Measurements from ENCODE around the gene HERC2.

Gene HERC2

GRCh38 chr15:28273468-28273867, 48.5 kb downstream of the HERC2 start:
- in situ Hi-C loops (cut with HindIII; ENCODE audit: low sequenced_read_pairs) = no loop called here
- DNase-seq (ENCODE audit: low read depth) = no peak
- H3K4me3 ChIP-seq (ENCODE audit: low read depth, low read length) = no peak overlapping the region
- peak; percentile 58 for TF ChIP-seq CTCF (IDR thresholded peaks at IDR 0.05; ENCODE audit: low read depth, low read length, missing control alignments)

- H3K4me3 ChIP-seq (ENCODE audit: low read depth, low read length) = no peak overlapping the region
- TF ChIP-seq CTCF (IDR thresholded peaks at IDR 0.05; ENCODE audit: low read depth, low read length, missing control alignments) = no peak
- in situ Hi-C loops (cut with HindIII; ENCODE audit: low sequenced_read_pairs) = no loop called here
- no peak for DNase-seq (ENCODE audit: low read depth)
These were observed 49.4 kb downstream of the HERC2 start for GRCh38 chr15:28272587-28272986.

GRCh38 chr15:28271697-28272260, 50.2 kb downstream of the HERC2 start:
- TF ChIP-seq CTCF (IDR thresholded peaks at IDR 0.05; ENCODE audit: low read depth, low read length, missing control alignments) = no peak
- no peak overlapping the region for H3K4me3 ChIP-seq (ENCODE audit: low read depth, low read length)
- in situ Hi-C loops (cut with HindIII; ENCODE audit: low sequenced_read_pairs) = no loop called here
- no peak for DNase-seq (ENCODE audit: low read depth)

- TF ChIP-seq CTCF (IDR thresholded peaks at IDR 0.05; ENCODE audit: low read depth, low read length, missing control alignments) = no peak
- in situ Hi-C loops (cut with HindIII; ENCODE audit: low sequenced_read_pairs) = no loop called here
- H3K4me3 ChIP-seq (ENCODE audit: low read depth, low read length) = no peak overlapping the region
- no peak for DNase-seq (ENCODE audit: low read depth)
These were observed 52.9 kb downstream of the HERC2 start for GRCh38 chr15:28269097-28269496.

GRCh38 chr15:28267727-28268126, 54.3 kb downstream of the HERC2 start:
- no peak for DNase-seq (ENCODE audit: low read depth)
- no peak for TF ChIP-seq CTCF (IDR thresholded peaks at IDR 0.05; ENCODE audit: low read depth, low read length, missing control alignments)
- in situ Hi-C loops (cut with HindIII; ENCODE audit: low sequenced_read_pairs) = no loop called here
- H3K4me3 ChIP-seq (ENCODE audit: low read depth, low read length) = no peak overlapping the region

- no peak for TF ChIP-seq CTCF (IDR thresholded peaks at IDR 0.05; ENCODE audit: low read depth, low read length, missing control alignments)
- no peak for DNase-seq (ENCODE audit: low read depth)
- in situ Hi-C loops (cut with HindIII; ENCODE audit: low sequenced_read_pairs) = no loop called here
- H3K4me3 ChIP-seq (ENCODE audit: low read depth, low read length) = no peak overlapping the region
These were observed 56.5 kb downstream of the HERC2 start for GRCh38 chr15:28265334-28266019.

Data from astrocyte of the cerebellum (primary cell).